Astrocyte of the cerebellum (primary cell): ENCODE results near the gene GAPDHS.

Experiments
- DNase-seq: peaks from one replicate; pipeline ENCODE4 v3.0.0-alpha.2; 2011; ENCODE audit warnings: low read depth
- H3K4me3 ChIP-seq: 2 replicates; pipeline ENCODE4 v1.5.1; 2011; ENCODE audit warnings: mild to moderate bottlenecking, low read depth, low read length, moderate library complexity
- in situ Hi-C: cut with HindIII; loops from 2 replicates; pipeline ENCODE4 v1.10.0; 2017; ENCODE audit warnings: low sequenced_read_pairs
- TF ChIP-seq, protein P1 (sequence below): IDR thresholded peaks from 2 replicates; pipeline ENCODE4 v1.5.1; 2012; ENCODE audit warnings: low read length, low read depth, moderate library complexity, mild to moderate bottlenecking; ENCODE audit errors: missing control alignments

The GAPDHS gene

DNA sequence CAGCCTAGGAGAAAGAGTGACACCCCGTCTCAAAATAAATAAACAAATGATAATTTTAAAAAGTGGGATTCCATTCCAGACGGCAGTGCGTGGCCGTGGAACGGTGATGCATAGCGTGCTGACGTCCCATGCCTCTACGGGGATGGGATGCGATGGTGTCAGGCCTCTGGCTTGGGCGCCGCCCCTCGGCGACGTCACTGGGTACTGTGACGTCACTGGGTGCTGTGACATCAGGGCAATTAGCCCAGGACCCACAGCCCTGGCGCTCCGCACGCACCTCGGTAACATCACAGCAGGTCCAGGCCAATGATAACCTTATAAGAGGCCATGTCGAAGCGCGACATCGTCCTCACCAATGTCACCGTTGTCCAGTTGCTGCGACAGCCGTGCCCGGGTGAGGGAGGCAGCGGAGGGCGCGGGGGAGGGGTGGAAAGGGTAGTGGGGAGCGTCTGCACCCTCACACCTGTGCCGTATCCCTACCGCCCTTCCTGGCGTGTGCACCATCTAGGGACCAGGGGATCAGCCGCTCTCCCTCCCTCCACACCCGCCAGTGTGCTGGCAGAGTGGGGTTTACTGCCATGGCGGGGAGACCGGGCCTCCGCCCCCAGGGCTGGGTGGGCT is at the start of gene GAPDHS:
Gene GAPDHS, plus strand, starts transcription at position 256 of the 621 bp plus-strand sequence. Its CDS starts 72 bp downstream, at position 328.
- DNase-seq = no peak
- in situ Hi-C loops = no loop called here
- TF ChIP-seq, protein P1, sequence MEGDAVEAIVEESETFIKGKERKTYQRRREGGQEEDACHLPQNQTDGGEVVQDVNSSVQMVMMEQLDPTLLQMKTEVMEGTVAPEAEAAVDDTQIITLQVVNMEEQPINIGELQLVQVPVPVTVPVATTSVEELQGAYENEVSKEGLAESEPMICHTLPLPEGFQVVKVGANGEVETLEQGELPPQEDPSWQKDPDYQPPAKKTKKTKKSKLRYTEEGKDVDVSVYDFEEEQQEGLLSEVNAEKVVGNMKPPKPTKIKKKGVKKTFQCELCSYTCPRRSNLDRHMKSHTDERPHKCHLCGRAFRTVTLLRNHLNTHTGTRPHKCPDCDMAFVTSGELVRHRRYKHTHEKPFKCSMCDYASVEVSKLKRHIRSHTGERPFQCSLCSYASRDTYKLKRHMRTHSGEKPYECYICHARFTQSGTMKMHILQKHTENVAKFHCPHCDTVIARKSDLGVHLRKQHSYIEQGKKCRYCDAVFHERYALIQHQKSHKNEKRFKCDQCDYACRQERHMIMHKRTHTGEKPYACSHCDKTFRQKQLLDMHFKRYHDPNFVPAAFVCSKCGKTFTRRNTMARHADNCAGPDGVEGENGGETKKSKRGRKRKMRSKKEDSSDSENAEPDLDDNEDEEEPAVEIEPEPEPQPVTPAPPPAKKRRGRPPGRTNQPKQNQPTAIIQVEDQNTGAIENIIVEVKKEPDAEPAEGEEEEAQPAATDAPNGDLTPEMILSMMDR = no peak
- H3K4me3 ChIP-seq = no peak within 1 kb of the TSS

DNA sequence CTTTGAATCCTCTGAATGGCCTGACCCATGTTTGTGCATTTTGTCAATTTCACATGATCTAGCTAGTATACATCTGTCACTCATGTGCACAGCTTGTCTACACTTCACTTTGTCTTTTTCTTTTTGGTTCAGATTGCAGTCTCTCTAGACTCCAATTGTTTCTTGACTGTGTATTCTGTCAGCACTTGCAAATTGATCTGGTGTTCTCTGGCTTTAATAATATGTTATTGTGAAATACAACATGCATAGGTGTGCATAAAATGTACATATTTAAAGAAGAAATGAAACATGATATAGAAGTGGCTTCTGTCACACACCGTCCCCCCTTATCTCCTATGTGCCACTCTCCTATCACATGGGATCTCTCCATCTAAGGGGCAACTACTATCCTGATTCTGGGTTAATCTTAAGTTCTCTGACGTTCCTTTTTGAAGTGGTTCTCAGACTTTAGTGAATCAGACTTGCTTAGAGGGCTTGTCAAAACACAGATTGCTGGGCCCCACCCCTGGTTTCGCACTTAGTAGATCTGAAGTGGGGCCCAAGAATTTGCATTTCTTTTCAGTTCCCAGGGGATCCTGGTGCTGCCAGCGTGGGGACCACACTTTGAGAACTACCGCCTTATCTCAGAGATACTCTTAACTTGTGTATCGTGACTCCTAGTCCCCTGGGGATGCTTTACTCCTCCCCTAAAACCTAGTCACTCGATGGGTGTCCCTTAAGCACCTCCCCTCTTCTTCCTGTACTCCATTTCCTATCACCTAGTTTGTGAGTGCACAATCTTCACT is 48.8 kb upstream of the GAPDHS start:
- no peak for DNase-seq
- in situ Hi-C loops = loop anchor here (5.0 kb wide), 1 partner anchor 52 kb away; no protein-coding TSS in a partner anchor
- H3K4me3 ChIP-seq = no peak overlapping the region
- TF ChIP-seq, protein P1 = no peak

DNA sequence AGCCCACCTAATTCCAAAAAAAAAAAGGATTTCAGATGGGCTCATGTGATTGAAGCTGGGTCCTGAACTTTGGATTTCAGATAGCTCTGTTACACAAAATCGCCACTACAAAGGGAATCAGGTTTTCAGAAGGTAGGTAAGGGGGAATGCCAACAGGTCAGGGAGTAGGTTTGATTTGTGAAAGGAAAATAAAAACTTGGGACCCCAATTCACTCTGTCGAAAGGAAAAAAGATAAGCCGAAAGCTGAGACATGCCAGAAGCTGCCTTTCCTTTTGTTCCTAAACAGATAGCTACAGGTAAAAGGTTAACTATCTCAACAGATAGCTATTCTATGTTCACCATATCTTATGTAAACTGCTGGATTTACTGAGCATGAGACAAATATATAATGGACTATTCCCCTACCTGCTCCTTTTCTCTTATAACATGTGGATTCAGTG is 47.0 kb upstream of the GAPDHS start:
- TF ChIP-seq, protein P1 = no peak
- no peak for DNase-seq
- in situ Hi-C loops = loop anchor here (5.0 kb wide), 1 partner anchor 54 kb away; no protein-coding TSS in a partner anchor
- no peak overlapping the region for H3K4me3 ChIP-seq

DNA sequence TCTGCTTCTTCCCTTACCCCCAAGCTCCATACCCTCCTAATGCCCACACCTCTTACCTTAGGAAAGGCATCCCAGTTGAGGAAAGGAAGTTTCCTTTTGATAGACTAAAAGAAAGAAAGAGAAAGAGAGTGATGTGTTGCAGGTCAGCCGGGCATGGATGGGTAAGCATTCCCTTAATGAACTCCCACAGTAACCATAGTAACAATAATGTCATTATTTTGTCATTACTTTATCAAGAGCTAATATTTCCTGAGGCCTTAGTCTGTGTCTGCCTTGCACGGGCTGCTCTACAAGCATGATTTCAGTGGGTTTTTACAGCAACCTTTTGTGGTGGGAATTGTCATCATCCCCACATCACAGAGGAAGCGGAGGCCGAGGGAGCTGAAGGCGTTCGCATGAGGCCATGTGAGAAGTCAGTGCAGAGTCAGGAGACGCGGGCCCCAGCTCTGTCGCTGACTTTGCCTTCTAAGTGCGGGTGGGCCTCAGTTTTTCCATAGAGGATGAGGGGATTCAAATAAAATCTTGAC is 45.5 kb upstream of the GAPDHS start:
- H3K4me3 ChIP-seq = no peak overlapping the region
- TF ChIP-seq, protein P1 = no peak
- no peak for DNase-seq
- in situ Hi-C loops = loop anchor here (5.0 kb wide), 1 partner anchor 55 kb away; no protein-coding TSS in a partner anchor

DNA sequence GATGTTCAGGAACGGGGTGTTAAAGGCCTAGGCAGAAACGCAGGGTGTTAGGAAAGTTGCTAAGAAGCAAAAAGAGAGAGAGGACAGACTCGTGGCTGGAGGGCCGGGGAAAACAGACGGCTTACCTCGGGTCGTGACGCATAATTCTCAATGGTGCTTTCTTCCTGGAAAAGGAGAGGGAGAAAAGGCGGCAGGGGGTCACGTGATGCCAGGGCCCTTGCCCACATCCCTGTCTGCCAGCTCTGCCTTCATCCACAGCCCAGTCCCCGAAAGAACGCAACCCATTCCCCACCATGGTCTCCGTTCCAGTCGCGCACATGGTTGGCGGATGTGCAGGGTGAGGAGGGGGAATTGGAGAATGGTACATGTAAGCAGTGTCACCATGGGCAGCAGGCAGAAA is 44.6 kb upstream of the GAPDHS start:
- in situ Hi-C loops = loop anchor here (5.0 kb wide), 1 partner anchor 56 kb away; no protein-coding TSS in a partner anchor
- H3K4me3 ChIP-seq = no peak overlapping the region
- TF ChIP-seq, protein P1 = no peak
- no peak for DNase-seq

DNA sequence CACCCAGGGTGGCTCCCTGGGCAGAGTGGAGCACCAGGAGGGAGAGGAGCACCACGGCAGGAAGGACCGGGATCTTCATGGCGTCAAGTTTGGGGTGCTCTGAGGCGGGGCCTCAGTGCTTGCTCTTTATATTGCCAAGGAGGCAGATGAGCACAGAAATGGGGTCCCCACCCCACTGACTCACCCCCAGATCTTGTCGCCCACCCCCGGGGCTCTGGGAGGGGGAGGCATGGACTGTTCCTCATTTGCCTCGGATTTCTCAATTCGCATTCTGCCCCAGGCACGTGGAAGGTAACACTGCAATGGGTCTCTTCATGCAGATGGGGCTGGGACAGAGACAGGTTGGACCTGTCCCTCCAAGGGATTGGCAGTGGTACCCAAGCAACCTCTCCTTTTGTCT is 42.9 kb upstream of the GAPDHS start, which contains the start of gene KRTDAP:
Gene KRTDAP, minus strand, starts transcription at position 101 of the 400 bp plus-strand sequence. Its CDS starts 22 bp downstream, at position 79.
- no peak for DNase-seq
- TF ChIP-seq, protein P1 = no peak
- no peak within 1 kb of the TSS for H3K4me3 ChIP-seq
- in situ Hi-C loops = no loop called here
